Renal cortical epithelial cell (primary cell): ENCODE data around the gene FYN. TPM values are rescaled to one million over a fixed set of nuclear protein-coding genes. Genes with fewer than 3 reads are reported as not detected.
A peak's percentile ranks its signal among the peaks of the same experiment; 100 is the strongest.

Source experiments
- DNase-seq: peaks from one replicate; pipeline ENCODE4 v3.0.0-alpha.2; 2011; ENCODE audit warnings: low read depth
- total RNA-seq: library from RNA; depleted of rRNA; stranded (reverse); fragments of >200 nt; gene quantifications from 2 replicates; pipeline ENCODE4 v1.2.3, GENCODE V29; 2014

The FYN gene
- total RNA-seq, 1 donor from 2014 or later = 39.4 TPM

- no peak for DNase-seq
These were observed 41.8 kb downstream of the FYN start for GRCh38 chr6:111831408-111831807.

- no peak for DNase-seq
These were observed 43.3 kb downstream of the FYN start for GRCh38 chr6:111829998-111830397.

GRCh38 chr6:111829581-111829980 is 43.7 kb downstream of the FYN start:
- DNase-seq = no peak

DNA sequence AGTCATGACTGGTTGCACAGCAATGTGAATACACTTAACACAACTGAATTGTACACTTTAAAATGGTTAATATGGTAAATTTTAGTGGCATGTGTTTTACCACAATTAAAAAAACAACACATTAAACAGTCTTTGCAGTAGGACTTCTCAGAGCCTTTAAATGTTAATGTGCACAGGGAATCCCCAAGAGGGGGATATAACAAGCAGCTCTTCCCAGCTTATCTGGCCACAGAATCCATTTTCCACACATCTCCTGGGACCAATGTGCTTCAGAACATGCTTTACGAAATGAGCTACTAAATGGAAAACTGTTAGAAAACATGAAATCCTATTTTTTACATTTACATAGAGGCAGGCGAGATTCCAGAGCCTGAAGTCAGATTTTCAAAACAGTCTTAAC is 44.4 kb downstream of the FYN start:
- no peak for DNase-seq

GRCh38 chr6:111825439-111826086 is 47.7 kb downstream of the FYN start:
- DNase-seq = no peak

- no peak for DNase-seq
These were observed 48.5 kb downstream of the FYN start for GRCh38 chr6:111824608-111825337.

- DNase-seq = peak; percentile 33
These were observed 49.2 kb downstream of the FYN start for GRCh38 chr6:111823831-111824607.

- DNase-seq = no peak
These were observed 50.2 kb downstream of the FYN start for GRCh38 chr6:111823012-111823411.

GRCh38 chr6:111819458-111819857 is 53.8 kb downstream of the FYN start:
- DNase-seq = no peak

DNA sequence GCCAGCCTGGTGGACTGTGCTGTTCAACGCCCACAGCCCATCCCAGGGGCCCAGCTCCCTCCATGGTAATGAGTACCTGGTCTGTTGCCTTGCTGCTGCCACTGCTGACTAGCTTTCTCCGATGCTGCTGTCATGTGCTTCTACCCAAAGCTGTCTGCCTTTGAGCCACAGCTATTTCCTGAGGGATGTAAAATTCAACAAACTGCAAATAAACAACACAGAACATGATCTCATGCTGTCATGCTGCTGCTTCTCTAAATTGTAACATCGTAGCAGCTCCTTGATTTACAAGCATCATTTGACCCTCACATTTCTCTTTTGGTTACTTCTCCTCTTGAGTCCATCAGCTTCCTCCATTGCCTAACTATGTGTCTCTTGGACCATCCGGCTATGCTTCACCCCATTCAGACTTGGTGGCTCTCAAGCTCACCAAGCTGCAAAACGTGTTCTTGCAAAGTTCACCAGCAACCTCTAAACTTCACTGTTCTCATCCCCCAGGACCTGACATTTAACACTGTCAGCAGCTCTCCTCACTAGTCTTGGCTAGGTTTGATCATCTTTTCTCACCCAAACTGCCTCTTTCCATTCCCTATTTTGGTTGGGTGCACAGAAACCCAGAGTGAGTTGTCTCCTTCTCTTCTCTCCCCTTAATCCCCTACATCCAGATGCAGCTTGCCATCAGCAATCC is 54.6 kb downstream of the FYN start:
- no peak for DNase-seq

DNA sequence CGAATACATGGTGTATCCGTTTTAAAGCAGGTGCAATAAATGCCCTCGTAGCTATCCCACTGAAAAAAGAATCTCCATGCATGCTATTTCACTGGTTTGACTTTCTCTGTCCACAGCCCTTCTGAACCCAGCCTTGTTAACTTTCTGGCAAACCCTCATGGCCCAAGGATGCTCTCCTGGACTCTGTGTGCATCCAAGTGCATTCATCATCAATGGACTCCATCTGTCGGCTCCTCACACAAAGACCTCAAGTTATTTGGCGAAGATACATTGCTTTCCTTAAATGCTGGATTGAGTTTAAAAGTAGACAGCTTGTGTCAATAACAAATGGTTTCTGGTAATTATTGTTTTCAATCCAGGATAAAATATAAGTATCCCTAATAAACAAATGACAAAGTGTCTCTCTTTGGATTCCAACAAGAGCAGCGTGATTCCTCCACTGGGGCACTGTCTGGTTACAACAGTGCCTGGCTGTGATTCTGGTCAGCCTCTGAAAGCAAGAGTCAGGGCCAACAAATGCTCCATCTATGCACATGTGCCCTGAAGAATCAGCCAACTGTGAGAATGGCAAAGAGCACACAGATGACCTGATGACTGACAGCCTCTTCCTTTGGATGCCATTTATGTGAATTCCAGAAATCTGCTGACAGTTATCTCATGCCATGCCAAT is 55.7 kb downstream of the FYN start:
- DNase-seq = no peak

DNA sequence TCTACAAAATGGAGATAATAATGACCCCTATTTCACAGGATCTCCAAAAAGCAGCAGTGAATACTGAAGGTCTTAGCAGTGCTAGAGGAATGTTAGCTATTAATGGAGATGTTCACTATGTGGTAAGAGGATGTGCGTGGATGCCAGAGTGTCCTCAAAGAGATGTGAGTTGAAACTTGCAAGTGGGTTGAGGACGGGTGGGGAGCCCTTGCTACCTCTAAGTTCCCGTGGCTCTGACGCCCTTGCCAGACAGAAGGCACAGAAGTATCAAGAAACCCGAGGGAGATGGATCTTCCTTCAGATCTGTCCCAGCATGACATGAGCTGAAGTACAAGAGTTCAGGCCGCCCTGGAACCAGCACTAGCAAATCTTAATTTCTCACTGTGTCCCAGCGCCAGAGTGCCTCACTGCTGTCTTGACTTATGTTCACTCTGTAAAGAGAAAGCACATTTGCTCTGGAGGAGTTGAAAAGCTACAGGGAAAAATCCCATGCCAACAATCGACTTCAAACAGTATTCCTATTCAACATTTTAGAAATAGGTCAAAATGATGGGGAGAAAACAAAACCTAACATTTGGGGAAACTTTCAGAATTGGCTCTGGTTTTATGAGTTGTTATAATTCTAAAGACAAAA is 59.5 kb downstream of the FYN start:
- no peak for DNase-seq

GRCh38 chr6:111813237-111813636 is 60.0 kb downstream of the FYN start:
- DNase-seq = peak; percentile 11

GRCh38 chr6:111812060-111813038 is 60.9 kb downstream of the FYN start:
- DNase-seq = peak; percentile 13

GRCh38 chr6:111810294-111811131 is 62.7 kb downstream of the FYN start:
- DNase-seq = no peak

DNA sequence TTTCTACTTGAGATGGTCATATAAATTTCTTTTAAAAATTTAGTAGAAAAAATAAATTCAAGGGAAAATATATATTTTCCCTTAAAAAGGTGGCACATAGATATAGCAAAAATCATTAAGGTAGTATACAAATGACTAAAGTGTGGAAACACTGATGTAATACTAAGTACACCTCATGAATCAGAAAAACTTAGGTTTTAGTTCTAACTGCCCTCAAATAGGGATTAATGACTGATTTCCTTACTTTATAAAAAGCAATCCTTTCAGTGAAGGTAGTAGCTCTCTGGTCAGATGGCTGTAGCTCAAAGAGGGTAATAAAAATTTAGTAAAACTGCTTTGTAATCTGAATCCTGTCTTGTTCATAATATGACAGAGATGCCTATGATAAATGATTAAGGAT is 63.5 kb downstream of the FYN start:
- no peak for DNase-seq

GRCh38 chr6:111809264-111809663 is 64.0 kb downstream of the FYN start:
- peak; percentile 40 for DNase-seq

DNA sequence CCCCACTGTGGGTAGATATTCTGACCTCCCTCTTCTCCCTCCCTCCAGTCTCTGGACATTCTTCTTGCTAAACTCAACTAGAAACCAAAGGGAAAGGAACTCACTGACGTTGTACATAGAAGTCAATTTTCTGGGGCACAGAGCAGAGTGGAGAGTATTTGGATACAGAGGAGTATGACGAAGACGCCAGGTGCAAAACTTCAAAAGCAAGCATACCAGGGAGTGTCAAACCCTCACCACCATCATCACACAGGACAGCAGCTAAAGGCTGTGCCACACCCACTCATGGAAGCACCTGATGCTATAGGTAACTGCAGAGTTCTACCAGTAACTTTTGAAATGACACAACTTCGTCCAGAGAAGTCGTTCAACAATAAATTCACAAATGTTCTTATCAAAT is 64.8 kb downstream of the FYN start:
- DNase-seq = no peak
